Effector memory CD4-positive, alpha-beta T cell (primary cell): ENCODE data around the gene RPS6KL1.

Experiments
- DNase-seq, 3 donors: peaks; one replicate each; pipeline ENCODE4 v3.0.0-alpha.2; 2020
- H3K27ac ChIP-seq: 2 replicates; pipeline ENCODE4 v1.7.0; 2013; ENCODE audit warnings: mild to moderate bottlenecking, low read length, moderate library complexity; ENCODE audit not compliant: insufficient read depth, poor library complexity, severe bottlenecking
- H3K27me3 ChIP-seq: replicated peaks from 2 replicates; pipeline ENCODE4 v1.7.0; 2013; ENCODE audit warnings: mild to moderate bottlenecking, low read length; ENCODE audit not compliant: insufficient read depth, control insufficient read depth, poor library complexity, severe bottlenecking
- H3K36me3 ChIP-seq: 2 replicates; pipeline ENCODE4 v1.7.0; 2013; ENCODE audit warnings: mild to moderate bottlenecking, low read length, moderate library complexity; ENCODE audit not compliant: control insufficient read depth, insufficient read depth
- H3K4me1 ChIP-seq: 2 replicates; pipeline ENCODE4 v1.7.0; 2013; ENCODE audit warnings: low read length, mild to moderate bottlenecking; ENCODE audit not compliant: control insufficient read depth, insufficient read depth, poor library complexity, severe bottlenecking
- H3K4me3 ChIP-seq: 2 replicates; pipeline ENCODE4 v1.7.0; 2013; ENCODE audit warnings: low read length, low read depth, mild to moderate bottlenecking; ENCODE audit not compliant: insufficient read depth, poor library complexity, severe bottlenecking
- H3K9me3 ChIP-seq: 2 replicates; pipeline ENCODE4 v1.7.0; 2013; ENCODE audit warnings: mild to moderate bottlenecking, low read length, moderate library complexity; ENCODE audit not compliant: control insufficient read depth

Gene RPS6KL1

DNA sequence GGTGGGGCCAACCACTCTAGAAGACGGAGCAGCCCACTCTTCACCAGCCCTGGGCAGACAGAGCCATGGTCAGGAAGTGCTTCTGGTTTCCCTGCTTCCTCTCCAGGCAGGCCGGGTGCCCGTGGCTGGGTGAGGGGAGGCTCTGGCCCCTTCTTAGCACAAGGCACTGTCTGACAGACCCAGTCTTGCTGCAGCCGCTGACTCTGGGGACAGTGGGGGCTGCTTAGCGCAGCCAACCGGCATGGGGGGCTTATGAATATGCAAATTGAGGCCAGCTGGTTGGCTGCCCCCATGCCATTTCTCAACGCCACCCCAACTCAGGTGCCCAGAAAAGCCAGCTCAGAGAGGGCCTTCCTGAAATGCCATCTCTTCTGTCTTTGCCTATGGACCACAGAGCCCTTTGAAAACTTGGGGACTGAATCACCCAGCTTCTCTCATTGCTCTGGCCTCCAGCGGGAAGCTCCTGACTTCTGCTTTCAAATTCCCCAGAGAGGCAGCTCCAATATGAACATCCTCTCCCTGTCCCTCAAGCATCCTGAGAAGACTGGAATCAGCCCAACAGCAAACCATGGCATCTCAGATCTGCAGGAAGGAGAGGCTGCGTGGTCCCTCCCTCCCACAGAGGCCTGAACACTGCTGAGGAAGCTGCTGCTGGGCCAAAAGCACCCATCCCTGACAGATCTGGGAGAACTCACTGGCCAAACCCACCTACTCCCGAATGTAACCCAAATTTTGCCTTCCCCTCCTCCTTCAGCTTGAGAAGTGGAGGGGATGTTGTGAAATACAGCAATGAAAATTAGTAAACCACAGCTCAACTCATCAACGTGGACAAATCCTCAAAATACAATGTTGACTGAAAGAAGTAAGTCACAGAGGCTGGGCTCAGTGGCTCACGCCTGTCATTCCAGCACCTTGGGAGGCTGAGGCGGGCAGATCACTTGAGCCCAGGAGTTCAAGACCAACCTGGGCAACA, 46.8 kb downstream of the RPS6KL1 start, which contains the start of gene PROX2:
Gene PROX2, minus strand, starts transcription at position 205 of the 973 bp plus-strand sequence. CDS start 12,311 bp downstream, outside the sequence.
- DNase-seq: peak in 1 of 3 donors; percentile 3
- Histone ChIP-seq H3K4me1 (peaks cover 19% of the 10 kb centered on the region), H3K27ac (no peak within 1 kb of the TSS), H3K4me3 (no peak within 1 kb of the TSS), H3K9me3 (no peaks in the 10 kb centered on the region), H3K27me3 (no peaks in the 10 kb centered on the region), H3K36me3 (no peaks in the 10 kb centered on the region)

DNA sequence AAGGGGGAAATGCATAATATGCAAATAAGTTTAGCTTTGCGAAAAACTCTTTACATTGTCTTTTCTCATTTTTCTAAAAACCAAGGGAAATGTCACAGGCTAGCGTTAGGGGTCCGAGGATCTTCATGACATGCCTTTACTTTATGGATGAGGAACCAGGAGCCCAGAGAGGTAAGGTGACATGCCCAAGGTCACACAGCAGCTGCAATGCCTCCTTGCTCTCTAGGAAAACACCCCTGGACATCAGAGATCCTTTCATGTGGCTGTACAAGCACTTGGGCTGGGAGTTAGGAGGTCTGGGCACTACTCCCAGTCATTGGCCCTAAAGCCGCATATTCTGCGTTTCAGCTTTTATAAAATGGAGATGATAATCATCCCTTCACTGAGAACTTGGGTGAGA, 47.9 kb downstream of the RPS6KL1 start:
- no peak overlapping the region for H3K4me3 ChIP-seq
- H3K4me1 ChIP-seq: peaks cover 14% of the 10 kb centered on the region
- H3K27ac ChIP-seq: no peak overlapping the region
- no peaks in the 10 kb centered on the region for H3K36me3 ChIP-seq
- no peak for DNase-seq
- H3K9me3 ChIP-seq: no peaks in the 10 kb centered on the region
- H3K27me3 ChIP-seq: no peaks in the 10 kb centered on the region

DNA sequence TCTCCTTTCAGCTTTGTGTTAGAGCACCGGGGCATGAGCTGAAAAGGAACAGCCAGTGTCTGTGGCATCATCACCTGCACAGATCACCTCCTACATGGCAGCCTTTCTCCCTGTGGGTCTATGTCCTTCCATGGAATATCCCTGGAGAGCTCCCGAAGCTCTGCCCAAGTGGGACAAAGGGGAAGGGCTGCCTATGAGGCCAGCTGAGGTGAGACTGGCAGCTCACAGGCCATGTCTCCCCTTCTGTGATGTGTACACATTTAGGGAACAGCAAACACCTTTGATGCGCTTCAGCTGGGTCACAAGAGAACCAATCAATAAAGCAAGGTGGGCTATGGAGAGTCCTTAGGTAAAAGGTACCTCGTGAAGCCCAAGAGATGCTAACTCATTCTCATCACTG, 51.2 kb downstream of the RPS6KL1 start:
- no peaks in the 10 kb centered on the region for H3K27me3 ChIP-seq
- no peak overlapping the region for H3K4me3 ChIP-seq
- no peaks in the 10 kb centered on the region for H3K9me3 ChIP-seq
- no peak for DNase-seq
- no peak overlapping the region for H3K27ac ChIP-seq
- no peaks in the 10 kb centered on the region for H3K36me3 ChIP-seq
- peaks cover 26% of the 10 kb centered on the region for H3K4me1 ChIP-seq

DNA sequence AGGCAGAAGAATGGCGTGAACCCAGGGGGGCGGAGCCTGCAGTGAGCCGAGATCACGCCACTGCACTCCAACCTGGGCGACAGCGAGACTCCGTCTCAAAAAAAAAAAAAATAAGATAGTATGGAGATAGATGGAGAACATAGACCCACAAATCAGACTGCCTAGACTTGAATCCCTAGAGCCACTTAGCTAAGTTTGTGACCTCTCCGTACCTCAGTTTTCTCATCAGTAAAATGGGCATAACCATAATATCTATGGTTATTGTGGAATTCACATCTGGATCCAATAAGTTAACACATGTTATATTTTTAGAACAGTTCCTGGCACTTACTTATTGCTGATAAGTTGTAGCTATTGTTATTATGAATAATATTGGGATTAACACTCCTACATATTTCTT, 54.3 kb downstream of the RPS6KL1 start:
- H3K27ac ChIP-seq: no peak overlapping the region
- H3K4me3 ChIP-seq: no peak overlapping the region
- H3K9me3 ChIP-seq: no peaks in the 10 kb centered on the region
- H3K4me1 ChIP-seq: peaks cover 13% of the 10 kb centered on the region
- no peaks in the 10 kb centered on the region for H3K36me3 ChIP-seq
- H3K27me3 ChIP-seq: no peaks in the 10 kb centered on the region
- DNase-seq: no peak

DNA sequence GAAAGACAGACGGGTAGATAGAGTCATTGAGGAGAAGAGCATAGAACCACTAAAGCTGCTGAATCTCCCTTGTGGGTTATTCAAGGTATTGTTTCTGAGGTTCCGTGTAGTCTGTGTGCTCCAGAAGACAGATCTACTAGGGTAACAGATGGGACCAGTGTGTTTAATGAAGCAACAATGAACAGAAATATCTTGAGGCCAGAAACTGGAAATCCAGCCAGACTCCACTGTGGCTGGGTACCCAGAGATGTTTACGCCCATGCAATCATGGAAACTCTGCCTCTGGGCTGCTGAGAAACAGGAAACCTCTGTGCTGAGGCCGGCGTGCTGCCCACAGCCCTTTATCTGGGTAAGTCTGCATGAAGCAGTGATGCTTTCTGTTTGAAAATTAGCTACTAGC, 55.4 kb downstream of the RPS6KL1 start:
- H3K27ac ChIP-seq: no peak overlapping the region
- H3K4me3 ChIP-seq: no peak overlapping the region
- no peaks in the 10 kb centered on the region for H3K9me3 ChIP-seq
- H3K4me1 ChIP-seq: peaks cover 13% of the 10 kb centered on the region
- H3K36me3 ChIP-seq: no peaks in the 10 kb centered on the region
- DNase-seq: peak in 1 of 3 donors; percentile 13
- H3K27me3 ChIP-seq: no peaks in the 10 kb centered on the region

DNA sequence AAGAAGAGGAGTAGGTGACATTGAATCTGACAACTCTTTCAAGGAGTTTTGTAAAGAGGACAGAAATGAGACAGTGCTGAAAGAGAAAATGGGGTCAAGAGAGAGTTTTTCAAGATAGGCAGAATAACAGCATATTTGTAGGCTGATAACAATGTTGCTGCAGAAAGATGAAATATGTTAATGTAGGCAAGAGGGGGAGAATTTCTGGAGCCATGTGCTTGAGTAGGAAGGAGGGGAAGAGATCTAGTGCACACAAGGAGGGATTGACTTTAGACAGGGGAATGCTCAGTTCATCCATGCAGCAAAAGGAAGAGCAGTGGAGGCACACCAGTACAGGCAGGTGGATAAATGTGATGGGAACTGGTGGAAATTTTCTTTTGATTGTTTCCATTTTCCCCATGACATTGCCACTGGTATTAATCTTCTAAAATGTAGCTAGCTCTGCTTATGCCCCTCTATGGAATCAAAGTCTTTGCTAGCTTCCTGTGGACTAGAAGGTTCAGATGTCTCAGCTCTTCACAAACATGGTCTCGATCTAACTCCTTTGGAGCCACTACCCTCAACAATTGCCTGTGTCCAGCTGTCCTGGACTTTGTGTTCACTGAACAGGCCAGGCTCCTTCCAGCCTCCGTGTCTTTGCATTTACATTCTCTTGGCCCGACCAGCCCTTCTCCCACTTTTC, 56.2 kb downstream of the RPS6KL1 start:
- H3K27me3 ChIP-seq: no peaks in the 10 kb centered on the region
- H3K9me3 ChIP-seq: no peaks in the 10 kb centered on the region
- no peak overlapping the region for H3K4me3 ChIP-seq
- no peak for DNase-seq
- no peak overlapping the region for H3K27ac ChIP-seq
- H3K36me3 ChIP-seq: no peaks in the 10 kb centered on the region
- peaks cover 13% of the 10 kb centered on the region for H3K4me1 ChIP-seq

DNA sequence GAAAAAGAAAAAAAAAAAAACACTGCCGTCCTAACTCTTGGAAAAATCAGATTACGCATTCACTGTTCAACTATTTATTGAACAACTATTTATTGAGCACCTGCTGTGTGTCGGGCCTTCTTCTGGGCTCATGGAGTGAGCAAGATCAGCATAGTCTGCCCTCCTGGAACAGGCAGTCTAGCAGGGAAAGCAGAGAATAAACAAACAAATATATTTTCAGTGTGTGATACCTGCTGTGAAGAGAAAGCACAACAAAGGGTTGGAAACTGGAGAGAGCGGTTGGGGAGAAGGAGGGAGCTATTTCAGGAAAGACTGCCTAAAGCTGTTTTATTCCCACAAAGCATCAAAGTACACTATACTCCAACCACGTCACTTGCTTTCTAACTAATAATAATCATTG, 57.9 kb downstream of the RPS6KL1 start:
- H3K4me1 ChIP-seq: peaks cover 17% of the 10 kb centered on the region
- H3K27me3 ChIP-seq: no peaks in the 10 kb centered on the region
- H3K4me3 ChIP-seq: no peak overlapping the region
- H3K27ac ChIP-seq: no peak overlapping the region
- no peaks in the 10 kb centered on the region for H3K9me3 ChIP-seq
- H3K36me3 ChIP-seq: no peaks in the 10 kb centered on the region
- no peak for DNase-seq

DNA sequence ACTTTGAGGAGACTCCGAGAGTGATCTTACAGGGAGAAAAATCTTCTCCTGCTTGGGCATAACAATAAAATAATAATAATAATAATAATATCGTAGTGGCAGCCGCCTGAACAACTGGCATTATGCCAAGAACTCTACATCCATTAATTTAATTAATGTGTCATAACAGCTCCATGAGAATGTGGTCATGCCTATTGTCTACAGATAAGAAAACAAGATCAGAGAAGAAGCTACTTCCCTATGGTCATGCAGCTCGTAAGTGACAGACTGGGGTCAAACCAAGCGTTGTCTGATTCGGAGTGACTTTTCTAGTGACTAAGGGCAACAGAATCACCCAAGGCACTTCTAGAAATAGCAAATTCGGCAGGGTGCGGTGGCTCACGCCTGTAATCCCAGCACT, 58.9 kb downstream of the RPS6KL1 start:
- Histone ChIP-seq H3K4me1 (peaks cover 17% of the 10 kb centered on the region), H3K9me3 (no peaks in the 10 kb centered on the region), H3K27ac (no peak overlapping the region), H3K27me3 (no peaks in the 10 kb centered on the region), H3K36me3 (no peaks in the 10 kb centered on the region), H3K4me3 (no peak overlapping the region)
- no peak for DNase-seq

DNA sequence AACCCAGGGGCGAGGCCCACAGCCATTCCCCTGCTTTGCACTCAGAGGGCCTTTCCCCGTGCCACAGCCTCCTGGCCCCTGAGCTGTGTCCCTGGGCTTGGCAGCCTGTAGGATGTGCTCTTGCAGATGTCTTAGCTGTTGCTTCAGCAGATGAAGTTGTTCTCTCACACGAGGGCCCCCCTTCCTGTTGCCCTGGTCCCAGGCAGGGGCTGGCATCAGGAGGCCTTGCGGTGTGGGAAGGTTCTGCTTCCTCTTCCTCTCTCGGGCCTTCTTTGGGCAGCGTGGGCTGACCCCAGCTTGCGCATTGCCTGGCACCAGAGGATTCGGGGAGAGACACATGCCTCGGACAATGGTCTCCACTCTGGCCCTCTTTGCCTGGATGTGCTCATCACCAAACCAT, 59.8 kb downstream of the RPS6KL1 start:
- no peak overlapping the region for H3K4me3 ChIP-seq
- H3K27ac ChIP-seq: no peak overlapping the region
- H3K9me3 ChIP-seq: no peaks in the 10 kb centered on the region
- peaks cover 17% of the 10 kb centered on the region for H3K4me1 ChIP-seq
- H3K36me3 ChIP-seq: no peaks in the 10 kb centered on the region
- H3K27me3 ChIP-seq: no peaks in the 10 kb centered on the region
- DNase-seq: no peak

DNA sequence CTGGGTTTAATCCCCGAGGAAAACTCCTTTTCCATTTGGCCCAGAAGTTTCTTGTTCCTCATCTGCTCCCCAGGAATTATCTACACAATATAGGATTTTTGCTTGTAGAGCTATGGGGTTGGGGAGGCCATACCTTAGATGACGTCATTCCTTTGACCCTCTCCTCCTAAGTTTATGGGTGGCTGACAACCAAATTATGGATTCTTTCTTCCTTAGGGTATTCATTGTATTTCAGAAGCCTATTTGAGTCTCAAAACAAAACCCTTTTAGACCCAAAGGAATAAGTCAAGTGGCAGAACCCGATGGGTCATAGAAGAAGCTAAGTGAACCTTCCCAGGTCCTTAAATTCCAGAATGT, 61.3 kb downstream of the RPS6KL1 start:
- Histone ChIP-seq H3K9me3 (no peaks in the 10 kb centered on the region), H3K27me3 (no peaks in the 10 kb centered on the region), H3K4me1 (peaks cover 4% of the 10 kb centered on the region), H3K4me3 (no peak overlapping the region), H3K27ac (no peak overlapping the region), H3K36me3 (no peaks in the 10 kb centered on the region)
- no peak for DNase-seq
